WTC11 (cell line): Measurements from ENCODE around the gene FOXG1. TPM values are rescaled to one million over a fixed set of nuclear protein-coding genes. Genes with fewer than 3 reads are reported as not detected.

ENCODE experiments used
- ATAC-seq: fragments of 200-7000 bp; cut with Tn5 transposase; 2 replicates; pipeline ENCODE4 v1.10.0; 2021; ENCODE audit warnings: mild to moderate bottlenecking, moderate library complexity
- CTCF ChIA-PET: fragments of 300-600 bp; sonication (Branson Sonifier 250); formaldehyde crosslinking; loops from one replicate; lab custom pipeline; 2021; ENCODE audit warnings: antibody characterized with exemption; lab: Charles Lee
- POLR2A ChIA-PET: fragments of 350-600 bp; sonication (Branson Sonifier 250); formaldehyde crosslinking; loops from one replicate; lab custom pipeline; 2021; ENCODE audit warnings: antibody characterized with exemption; lab: Charles Lee
- DNase-seq: peaks from one replicate; pipeline ENCODE4 v3.0.0; 2021; ENCODE audit warnings: low spot score
- H3K27ac Mint-ChIP-seq: 2 replicates; pipeline ENCODE4 v1.8.0; 2021; ENCODE audit warnings: mixed read lengths
- H3K27me3 Mint-ChIP-seq: 2 replicates; pipeline ENCODE4 v1.8.0; 2021; ENCODE audit warnings: low read depth, mild to moderate bottlenecking, moderate library complexity, mixed read lengths
- H3K36me3 Mint-ChIP-seq: 2 replicates; pipeline ENCODE4 v1.8.0; 2021; ENCODE audit warnings: mixed read lengths
- H3K4me1 Mint-ChIP-seq: 2 replicates; pipeline ENCODE4 v1.8.0; 2022; ENCODE audit warnings: mixed read lengths
- H3K4me3 Mint-ChIP-seq: 2 replicates; pipeline ENCODE4 v1.8.0; 2021; ENCODE audit warnings: mild to moderate bottlenecking, moderate library complexity, mixed read lengths
- H3K9me3 Mint-ChIP-seq: 2 replicates; pipeline ENCODE4 v1.8.0; 2021; ENCODE audit warnings: mixed read lengths
- CREB1 ChIP-seq: sonication (generic); formaldehyde crosslinking; IDR thresholded peaks from 2 replicates; pipeline ENCODE4 v1.8.0; 2023; ENCODE audit warnings: mild to moderate bottlenecking, missing genetic modification reagents
- E2F5 ChIP-seq: sonication (generic); formaldehyde crosslinking; IDR thresholded peaks from 2 replicates; pipeline ENCODE4 v1.8.1; 2022; ENCODE audit warnings: mild to moderate bottlenecking, moderate library complexity, missing genetic modification reagents
- ELF4 ChIP-seq: sonication (generic); formaldehyde crosslinking; IDR thresholded peaks from 2 replicates; pipeline ENCODE4 v1.8.1; 2022; ENCODE audit warnings: low read depth, mild to moderate bottlenecking, moderate library complexity, missing genetic modification reagents
- GABPB1 ChIP-seq: sonication (generic); formaldehyde crosslinking; IDR thresholded peaks from 2 replicates; pipeline ENCODE4 v1.8.1; 2023; ENCODE audit warnings: mild to moderate bottlenecking, missing genetic modification reagents
- GTF2I ChIP-seq: fragments of 250-450 bp; sonication (Bioruptor Pico); conservative IDR thresholded peaks from 2 replicates; pipeline ENCODE4 v1.4.0; 2021; ENCODE audit warnings: mild to moderate bottlenecking
- JUN ChIP-seq: sonication (generic); formaldehyde crosslinking; IDR thresholded peaks from 2 replicates; pipeline ENCODE4 v1.8.0; 2023; ENCODE audit warnings: mild to moderate bottlenecking, missing genetic modification reagents
- NFE2L1 ChIP-seq: sonication (generic); formaldehyde crosslinking; IDR thresholded peaks from 2 replicates; pipeline ENCODE4 v1.8.1; 2023; ENCODE audit warnings: missing genetic modification reagents
- RELA ChIP-seq: sonication (generic); formaldehyde crosslinking; IDR thresholded peaks from 2 replicates; pipeline ENCODE4 v1.8.1; 2022; ENCODE audit warnings: missing genetic modification reagents, mild to moderate bottlenecking, borderline replicate concordance
- RORB ChIP-seq: fragments of 250-450 bp; sonication (Bioruptor Pico); IDR thresholded peaks from 2 replicates; pipeline ENCODE4 v1.9.0; 2021; ENCODE audit warnings: mild to moderate bottlenecking
- TCF7 ChIP-seq: sonication (generic); formaldehyde crosslinking; IDR thresholded peaks from 2 replicates; pipeline ENCODE4 v1.8.0; 2022; ENCODE audit warnings: mild to moderate bottlenecking, low read depth, missing genetic modification reagents, moderate library complexity
- TEAD1 ChIP-seq: sonication (generic); formaldehyde crosslinking; IDR thresholded peaks from 2 replicates; pipeline ENCODE4 v1.8.0; 2022; ENCODE audit warnings: mild to moderate bottlenecking, missing genetic modification reagents
- TEAD4 ChIP-seq: sonication (generic); formaldehyde crosslinking; IDR thresholded peaks from 2 replicates; pipeline ENCODE4 v1.8.0; 2022; ENCODE audit warnings: mild to moderate bottlenecking, missing genetic modification reagents
- ZNF121 ChIP-seq: sonication (generic); formaldehyde crosslinking; IDR thresholded peaks from 2 replicates; pipeline ENCODE4 v1.8.0; 2023; ENCODE audit warnings: missing genetic modification reagents
- ZNF138 ChIP-seq: sonication (generic); formaldehyde crosslinking; conservative IDR thresholded peaks from 2 replicates; pipeline ENCODE4 v1.8.1; 2022; ENCODE audit warnings: mild to moderate bottlenecking, moderate library complexity, missing genetic modification reagents
- total RNA-seq: library from RNA; stranded (reverse); gene quantifications from 3 replicates; pipeline ENCODE4 v1.2.3, GENCODE V29; 2021
- TF ChIP-seq, protein P1 (sequence below): fragments of 250-450 bp; sonication (Bioruptor Pico); IDR thresholded peaks from 2 replicates; pipeline ENCODE4 v2.1.2; 2022; ENCODE audit warnings: mild to moderate bottlenecking, moderate library complexity
- TF ChIP-seq, protein P2 (sequence below): sonication (generic); formaldehyde crosslinking; conservative IDR thresholded peaks from 2 replicates; pipeline ENCODE4 v1.8.1; 2023; ENCODE audit warnings: mild to moderate bottlenecking, low read depth, missing genetic modification reagents, moderate library complexity
- TF ChIP-seq, protein P3 (sequence below): sonication (generic); formaldehyde crosslinking; IDR thresholded peaks from 2 replicates; pipeline ENCODE4 v1.8.1; 2023; ENCODE audit warnings: mild to moderate bottlenecking, missing genetic modification reagents, moderate library complexity
- TF ChIP-seq, protein P4 (sequence below): sonication (generic); formaldehyde crosslinking; IDR thresholded peaks from 2 replicates; pipeline ENCODE4 v1.8.1; 2023; ENCODE audit warnings: mild to moderate bottlenecking, missing genetic modification reagents, borderline replicate concordance

FOXG1 gene
- total RNA-seq, 1 experiment from 2014 or later, result 0.09 TPM

GRCh38 chr14:28769276-28769880 lies 2.8 kb downstream of the FOXG1 start (continued):
- TF ChIP-seq, protein P1, sequence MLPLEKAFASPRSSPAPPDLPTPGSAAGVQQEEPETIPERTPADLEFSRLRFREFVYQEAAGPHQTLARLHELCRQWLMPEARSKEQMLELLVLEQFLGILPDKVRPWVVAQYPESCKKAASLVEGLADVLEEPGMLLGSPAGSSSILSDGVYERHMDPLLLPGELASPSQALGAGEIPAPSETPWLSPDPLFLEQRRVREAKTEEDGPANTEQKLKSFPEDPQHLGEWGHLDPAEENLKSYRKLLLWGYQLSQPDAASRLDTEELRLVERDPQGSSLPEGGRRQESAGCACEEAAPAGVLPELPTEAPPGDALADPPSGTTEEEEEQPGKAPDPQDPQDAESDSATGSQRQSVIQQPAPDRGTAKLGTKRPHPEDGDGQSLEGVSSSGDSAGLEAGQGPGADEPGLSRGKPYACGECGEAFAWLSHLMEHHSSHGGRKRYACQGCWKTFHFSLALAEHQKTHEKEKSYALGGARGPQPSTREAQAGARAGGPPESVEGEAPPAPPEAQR (CRISPR knock-in tag), result no peak

- no peak for DNase-seq
- CTCF ChIA-PET, result no interaction called here
- TF ChIP-seq TEAD1 (CRISPR knock-in tag) (no peak), RELA (CRISPR knock-in tag) (no peak), E2F5 (CRISPR knock-in tag) (no peak), NFE2L1 (CRISPR knock-in tag) (no peak), TCF7 (CRISPR knock-in tag) (no peak), TEAD4 (CRISPR knock-in tag) (no peak), CREB1 (CRISPR knock-in tag) (no peak), GTF2I (no peak), JUN (CRISPR knock-in tag) (no peak), ZNF121 (CRISPR knock-in tag) (no peak), RORB (CRISPR knock-in tag) (no peak), ELF4 (CRISPR knock-in tag) (no peak), GABPB1 (CRISPR knock-in tag) (no peak), ZNF138 (CRISPR knock-in tag) (no peak)
- TF ChIP-seq, protein P2, sequence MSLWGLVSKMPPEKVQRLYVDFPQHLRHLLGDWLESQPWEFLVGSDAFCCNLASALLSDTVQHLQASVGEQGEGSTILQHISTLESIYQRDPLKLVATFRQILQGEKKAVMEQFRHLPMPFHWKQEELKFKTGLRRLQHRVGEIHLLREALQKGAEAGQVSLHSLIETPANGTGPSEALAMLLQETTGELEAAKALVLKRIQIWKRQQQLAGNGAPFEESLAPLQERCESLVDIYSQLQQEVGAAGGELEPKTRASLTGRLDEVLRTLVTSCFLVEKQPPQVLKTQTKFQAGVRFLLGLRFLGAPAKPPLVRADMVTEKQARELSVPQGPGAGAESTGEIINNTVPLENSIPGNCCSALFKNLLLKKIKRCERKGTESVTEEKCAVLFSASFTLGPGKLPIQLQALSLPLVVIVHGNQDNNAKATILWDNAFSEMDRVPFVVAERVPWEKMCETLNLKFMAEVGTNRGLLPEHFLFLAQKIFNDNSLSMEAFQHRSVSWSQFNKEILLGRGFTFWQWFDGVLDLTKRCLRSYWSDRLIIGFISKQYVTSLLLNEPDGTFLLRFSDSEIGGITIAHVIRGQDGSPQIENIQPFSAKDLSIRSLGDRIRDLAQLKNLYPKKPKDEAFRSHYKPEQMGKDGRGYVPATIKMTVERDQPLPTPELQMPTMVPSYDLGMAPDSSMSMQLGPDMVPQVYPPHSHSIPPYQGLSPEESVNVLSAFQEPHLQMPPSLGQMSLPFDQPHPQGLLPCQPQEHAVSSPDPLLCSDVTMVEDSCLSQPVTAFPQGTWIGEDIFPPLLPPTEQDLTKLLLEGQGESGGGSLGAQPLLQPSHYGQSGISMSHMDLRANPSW, result no peak
- TF ChIP-seq, all 79 proteins: peak for 0
- POLR2A ChIA-PET, result interaction anchor here (0.7 kb wide), 1 partner anchor 19 kb away, joined by 3 read pairs; no protein-coding TSS in a partner anchor
- no peak overlapping the region for H3K27ac Mint-ChIP-seq
- no peaks in the 10 kb centered on the region for H3K9me3 Mint-ChIP-seq
- peaks cover 97% of the 10 kb centered on the region for H3K27me3 Mint-ChIP-seq
- no peak for ATAC-seq
- peaks cover 40% of the 10 kb centered on the region for H3K4me1 Mint-ChIP-seq
- H3K4me3 Mint-ChIP-seq, result no peak overlapping the region
- no peaks in the 10 kb centered on the region for H3K36me3 Mint-ChIP-seq
These were observed 3.5 kb downstream of the FOXG1 start for GRCh38 chr14:28770061-28770460.

DNA sequence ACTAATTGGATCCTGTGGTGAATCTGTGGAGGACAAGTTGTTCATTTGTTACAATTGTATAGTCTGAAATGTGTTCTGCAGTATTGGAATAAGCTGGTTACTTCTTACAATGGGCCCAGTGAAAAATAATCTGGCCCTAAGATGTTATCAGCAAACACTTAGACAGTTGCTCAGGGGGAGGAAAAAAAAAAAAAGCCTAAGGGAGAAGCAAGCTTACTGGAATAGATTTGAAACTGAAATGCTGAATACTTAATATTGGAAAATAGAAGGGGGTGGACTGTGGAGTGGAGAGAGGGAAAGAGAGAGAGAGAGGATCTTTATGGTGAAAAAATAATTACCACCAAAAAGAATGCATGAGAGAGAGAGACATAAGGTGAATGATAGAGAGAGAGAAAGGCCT lies 4.0 kb downstream of the FOXG1 start:
- Mint-ChIP-seq H3K27ac (no peak overlapping the region), H3K9me3 (no peaks in the 10 kb centered on the region), H3K36me3 (no peaks in the 10 kb centered on the region), H3K4me3 (no peak overlapping the region), H3K4me1 (peaks cover 41% of the 10 kb centered on the region), H3K27me3 (peaks cover 97% of the 10 kb centered on the region)
- ChIA-PET POLR2A (interaction anchor here (0.7 kb wide), 1 partner anchor 19 kb away, joined by 3 read pairs; no protein-coding TSS in a partner anchor), CTCF (no interaction called here)
- no peak for DNase-seq
- ATAC-seq, result no peak
- TF ChIP-seq, protein P1 (CRISPR knock-in tag), result no peak
- TF ChIP-seq, protein P3, sequence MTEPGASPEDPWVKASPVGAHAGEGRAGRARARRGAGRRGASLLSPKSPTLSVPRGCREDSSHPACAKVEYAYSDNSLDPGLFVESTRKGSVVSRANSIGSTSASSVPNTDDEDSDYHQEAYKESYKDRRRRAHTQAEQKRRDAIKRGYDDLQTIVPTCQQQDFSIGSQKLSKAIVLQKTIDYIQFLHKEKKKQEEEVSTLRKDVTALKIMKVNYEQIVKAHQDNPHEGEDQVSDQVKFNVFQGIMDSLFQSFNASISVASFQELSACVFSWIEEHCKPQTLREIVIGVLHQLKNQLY (CRISPR knock-in tag), result no peak
- no peak for TF ChIP-seq JUN (CRISPR knock-in tag)
- TF ChIP-seq, protein P4, sequence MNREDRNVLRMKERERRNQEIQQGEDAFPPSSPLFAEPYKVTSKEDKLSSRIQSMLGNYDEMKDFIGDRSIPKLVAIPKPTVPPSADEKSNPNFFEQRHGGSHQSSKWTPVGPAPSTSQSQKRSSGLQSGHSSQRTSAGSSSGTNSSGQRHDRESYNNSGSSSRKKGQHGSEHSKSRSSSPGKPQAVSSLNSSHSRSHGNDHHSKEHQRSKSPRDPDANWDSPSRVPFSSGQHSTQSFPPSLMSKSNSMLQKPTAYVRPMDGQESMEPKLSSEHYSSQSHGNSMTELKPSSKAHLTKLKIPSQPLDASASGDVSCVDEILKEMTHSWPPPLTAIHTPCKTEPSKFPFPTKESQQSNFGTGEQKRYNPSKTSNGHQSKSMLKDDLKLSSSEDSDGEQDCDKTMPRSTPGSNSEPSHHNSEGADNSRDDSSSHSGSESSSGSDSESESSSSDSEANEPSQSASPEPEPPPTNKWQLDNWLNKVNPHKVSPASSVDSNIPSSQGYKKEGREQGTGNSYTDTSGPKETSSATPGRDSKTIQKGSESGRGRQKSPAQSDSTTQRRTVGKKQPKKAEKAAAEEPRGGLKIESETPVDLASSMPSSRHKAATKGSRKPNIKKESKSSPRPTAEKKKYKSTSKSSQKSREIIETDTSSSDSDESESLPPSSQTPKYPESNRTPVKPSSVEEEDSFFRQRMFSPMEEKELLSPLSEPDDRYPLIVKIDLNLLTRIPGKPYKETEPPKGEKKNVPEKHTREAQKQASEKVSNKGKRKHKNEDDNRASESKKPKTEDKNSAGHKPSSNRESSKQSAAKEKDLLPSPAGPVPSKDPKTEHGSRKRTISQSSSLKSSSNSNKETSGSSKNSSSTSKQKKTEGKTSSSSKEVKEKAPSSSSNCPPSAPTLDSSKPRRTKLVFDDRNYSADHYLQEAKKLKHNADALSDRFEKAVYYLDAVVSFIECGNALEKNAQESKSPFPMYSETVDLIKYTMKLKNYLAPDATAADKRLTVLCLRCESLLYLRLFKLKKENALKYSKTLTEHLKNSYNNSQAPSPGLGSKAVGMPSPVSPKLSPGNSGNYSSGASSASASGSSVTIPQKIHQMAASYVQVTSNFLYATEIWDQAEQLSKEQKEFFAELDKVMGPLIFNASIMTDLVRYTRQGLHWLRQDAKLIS (CRISPR knock-in tag), result no peak
